NCI-H146 treated with DMSO at 0.1 percent for 48 hours (cell line): ENCODE measurements around the gene NPC1L1.

Source experiments
- DNase-seq: peaks from one replicate; lab custom pipeline; 2025; ENCODE audit not compliant: unreplicated experiment; lab: John Stamatoyannopoulos, UW

NPC1L1 gene

DNA sequence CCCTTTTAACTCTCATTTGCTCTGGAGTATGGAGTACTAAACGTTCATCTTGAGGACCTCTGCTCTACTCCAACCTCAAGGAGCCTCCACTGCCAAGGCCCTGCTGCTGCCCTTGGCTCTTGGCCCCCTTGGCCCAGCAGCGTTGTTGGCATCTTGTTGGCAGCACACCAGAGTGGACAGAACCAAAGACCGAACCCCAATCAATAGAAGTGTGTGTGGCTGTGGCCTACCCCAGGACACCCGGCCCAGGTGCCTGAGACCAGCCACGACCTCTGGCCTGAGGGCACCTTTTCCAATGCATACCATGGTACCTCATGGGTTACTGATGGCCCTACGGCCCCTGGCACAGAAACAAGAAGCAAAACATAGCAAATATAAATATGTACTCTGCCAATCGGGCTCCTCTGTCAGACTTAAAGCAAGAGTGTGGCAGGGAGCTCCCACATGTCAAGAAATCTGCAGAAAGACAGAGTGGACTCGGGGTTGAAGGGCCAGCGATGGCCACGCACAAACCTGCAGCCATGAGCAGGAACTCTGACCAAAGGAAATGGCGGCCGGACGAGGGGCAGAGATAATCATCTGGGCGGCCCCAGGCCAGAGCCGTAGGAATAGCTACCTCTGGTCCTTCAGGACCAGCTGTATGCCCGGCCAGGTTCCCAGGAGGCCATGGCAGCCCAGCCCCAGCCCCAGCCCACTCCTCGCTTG, 2.9 kb downstream of the NPC1L1 start:
- DNase-seq, result no peak

DNA sequence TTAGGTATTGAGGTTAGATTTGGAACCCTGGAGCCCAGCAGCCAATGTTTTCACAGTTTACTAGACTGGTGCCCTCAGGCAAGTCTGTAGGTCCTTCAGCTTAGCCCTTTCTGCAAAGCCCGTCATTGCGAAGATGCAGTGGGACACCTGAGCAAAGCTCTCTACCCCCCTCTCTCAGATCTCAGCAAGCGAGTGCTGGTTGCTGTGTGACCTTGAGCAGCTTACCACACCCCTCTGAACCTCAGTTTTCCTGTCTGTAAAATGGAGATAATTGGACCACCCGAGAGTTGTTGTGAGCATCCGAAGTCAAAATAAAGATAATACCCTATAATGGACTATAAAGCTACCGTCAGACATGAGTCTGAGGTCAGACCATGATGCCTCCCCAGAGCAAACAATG, 3.7 kb downstream of the NPC1L1 start:
- no peak for DNase-seq

DNA sequence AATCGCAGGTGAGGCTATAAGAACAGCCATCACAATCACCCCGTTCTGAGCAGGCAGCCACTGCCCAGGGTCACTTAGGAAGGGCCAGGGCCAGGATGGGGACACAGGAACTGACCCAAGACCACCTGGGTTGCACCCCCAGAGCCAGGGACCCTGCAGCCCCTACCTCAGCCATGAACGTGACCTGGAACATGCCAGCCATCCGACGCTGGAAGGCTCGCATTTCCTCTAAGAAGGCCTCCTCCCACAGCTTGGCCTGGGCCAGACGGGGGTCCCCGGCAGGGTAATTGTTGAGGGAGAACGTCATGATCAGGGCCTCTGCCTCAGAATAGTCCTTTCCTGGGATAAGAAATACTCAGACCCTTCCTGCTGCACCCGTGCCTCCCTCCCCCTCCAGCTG, 5.0 kb downstream of the NPC1L1 start:
- no peak for DNase-seq

DNA sequence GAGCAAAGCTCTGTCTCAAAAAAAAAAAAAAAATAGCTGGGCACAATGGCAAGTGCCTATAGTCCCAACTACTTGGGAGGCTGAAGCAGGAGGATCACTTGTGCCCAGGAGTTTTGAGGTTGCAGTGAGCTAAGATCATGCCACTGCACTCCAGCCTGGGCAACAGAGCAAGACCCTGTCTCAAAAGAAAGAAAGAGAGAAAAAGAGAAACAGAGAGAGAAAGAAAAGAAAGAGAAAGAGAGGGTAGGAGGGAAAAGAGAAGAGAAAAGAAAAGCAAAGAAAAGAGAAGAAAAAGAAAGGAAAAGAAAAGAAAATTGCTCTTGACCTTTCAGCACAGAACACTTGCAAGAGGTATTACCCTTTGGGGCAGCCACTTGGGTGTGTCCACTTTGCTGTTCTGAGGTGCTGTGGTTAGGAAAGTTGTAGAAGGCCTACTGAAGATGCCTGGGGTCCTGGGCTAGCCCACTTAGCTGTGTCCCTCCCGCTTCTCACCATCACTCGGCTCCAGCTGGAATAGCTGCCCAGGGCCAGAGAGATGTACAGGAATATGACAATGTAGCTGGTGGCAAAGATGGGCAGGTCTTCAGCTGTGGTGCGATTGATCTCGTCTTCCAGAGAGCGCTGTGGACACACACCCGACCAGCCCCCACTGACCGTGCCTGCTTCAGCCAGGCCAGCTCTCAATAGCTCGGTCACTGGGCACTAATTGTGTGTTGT, 5.6 kb downstream of the NPC1L1 start:
- no peak for DNase-seq

DNA sequence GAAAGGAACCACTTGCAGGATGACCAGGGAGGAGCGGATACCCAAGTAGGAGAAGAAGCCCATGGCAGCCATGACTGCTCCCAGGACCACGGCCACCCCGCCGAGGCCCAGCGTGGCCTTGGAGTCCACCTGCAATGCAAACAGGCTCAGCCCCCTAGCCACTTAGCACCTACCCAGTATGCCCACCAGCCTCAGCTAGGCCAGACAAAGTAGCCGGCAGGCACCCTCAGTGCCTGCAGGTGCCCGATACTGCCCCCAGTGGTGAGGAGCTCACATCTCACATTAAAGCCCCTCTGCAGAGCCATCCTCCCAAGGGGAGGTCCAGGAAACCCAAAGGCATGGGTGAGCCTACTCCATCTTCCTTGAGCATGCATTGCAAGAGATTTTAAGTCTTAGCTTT, 6.6 kb downstream of the NPC1L1 start:
- DNase-seq, result peak; percentile 46

DNA sequence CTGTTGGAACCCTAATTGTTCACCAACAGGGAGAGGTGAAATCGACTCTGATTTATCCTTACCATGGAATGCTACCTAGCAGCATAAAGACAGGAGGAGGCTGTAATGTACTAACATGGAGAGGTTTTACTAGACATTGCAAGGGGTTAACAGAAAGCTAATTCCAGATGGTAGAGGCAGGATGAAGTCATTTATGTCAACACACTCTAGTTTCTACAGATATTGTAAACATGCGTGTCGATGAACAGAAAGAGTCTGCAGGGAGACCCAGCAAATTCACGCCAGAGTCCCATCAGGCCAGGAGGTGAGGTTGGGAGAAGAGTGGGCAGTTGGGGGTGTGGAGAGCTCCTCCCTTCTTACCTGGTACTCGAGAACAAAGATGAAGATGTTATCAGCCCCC, 7.0 kb downstream of the NPC1L1 start:
- no peak for DNase-seq

DNA sequence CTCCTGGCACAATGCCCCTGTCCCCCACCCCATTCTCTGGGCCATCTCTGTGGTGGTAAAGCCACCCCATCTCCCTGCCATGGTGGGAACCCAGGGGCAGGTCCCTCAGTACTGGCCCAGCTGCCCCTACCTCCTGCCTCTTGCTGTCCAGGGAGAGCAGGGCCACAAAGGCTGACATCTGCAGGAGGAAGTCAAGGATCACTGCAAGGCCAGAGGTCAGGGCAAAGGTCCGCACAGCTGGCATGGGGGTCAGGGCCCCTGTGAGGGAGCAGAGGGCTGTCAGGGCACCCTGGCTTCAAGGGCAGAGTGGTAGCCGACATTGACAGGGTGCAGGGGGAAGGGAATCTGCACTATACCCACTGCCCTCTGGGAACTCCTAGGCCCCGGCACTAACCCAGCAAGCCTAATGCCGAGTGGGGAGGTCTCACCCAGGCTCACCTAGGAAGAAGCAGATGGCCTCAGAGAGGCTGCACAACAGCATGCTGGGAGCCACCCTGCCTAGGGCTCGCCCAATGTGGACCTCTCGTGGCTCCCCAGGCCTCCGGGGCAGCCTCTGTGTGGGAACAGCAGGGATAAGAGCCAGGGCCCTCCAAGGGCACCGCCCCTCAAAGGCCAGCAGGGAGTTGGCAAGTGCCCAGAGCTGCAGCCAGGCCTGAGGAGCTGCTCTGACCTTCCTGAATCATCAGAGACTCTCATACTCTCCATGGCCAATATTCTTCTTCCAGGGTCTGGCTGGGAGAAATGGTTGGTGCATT, 7.7 kb downstream of the NPC1L1 start:
- DNase-seq, result no peak

DNA sequence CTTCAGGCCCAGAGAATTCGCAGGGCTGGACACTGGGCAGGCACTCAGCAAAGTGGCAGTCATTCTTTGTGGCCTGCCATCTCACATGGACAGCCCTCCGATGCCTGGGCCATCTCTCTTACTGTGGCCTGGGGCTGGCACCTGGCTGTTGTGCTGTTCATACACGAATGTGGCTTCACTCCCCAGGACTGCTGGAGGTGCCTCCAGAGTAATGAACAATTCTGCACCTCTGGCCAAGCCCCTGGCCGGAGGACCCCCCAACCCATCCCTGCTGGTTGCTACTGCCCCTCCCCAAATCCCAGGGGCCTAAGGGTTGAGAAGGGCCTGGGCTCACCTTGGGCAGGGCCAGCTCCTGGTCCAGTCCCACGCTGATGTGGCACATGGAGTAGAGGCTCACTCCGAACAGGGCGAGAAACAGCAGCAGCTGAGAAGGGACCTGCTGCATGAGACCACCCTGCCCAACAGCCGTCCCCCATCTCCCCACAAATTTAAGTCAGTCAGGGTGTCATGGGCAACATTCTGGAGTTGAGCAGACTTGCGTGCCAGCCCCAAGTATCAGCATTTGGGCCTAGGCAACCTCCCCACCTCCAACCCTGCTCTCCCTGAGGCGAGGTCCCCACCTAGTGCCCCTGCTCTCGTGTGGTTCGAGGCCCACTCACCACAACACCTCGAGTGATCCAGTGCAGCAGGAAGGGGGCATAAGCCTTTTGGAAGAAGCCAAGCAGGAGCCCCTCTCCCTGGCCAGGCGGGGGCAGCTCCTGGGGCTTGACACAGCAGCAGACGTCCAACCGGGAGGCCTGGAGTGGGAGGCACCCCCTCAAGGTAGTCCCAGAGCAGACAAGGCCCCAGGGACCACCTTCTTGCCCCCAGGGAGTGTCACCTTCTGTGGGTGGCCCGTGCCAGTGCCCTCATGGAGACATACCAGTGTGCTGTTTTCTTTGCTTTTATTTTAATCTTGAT, 9.4 kb downstream of the NPC1L1 start:
- no peak for DNase-seq

DNA sequence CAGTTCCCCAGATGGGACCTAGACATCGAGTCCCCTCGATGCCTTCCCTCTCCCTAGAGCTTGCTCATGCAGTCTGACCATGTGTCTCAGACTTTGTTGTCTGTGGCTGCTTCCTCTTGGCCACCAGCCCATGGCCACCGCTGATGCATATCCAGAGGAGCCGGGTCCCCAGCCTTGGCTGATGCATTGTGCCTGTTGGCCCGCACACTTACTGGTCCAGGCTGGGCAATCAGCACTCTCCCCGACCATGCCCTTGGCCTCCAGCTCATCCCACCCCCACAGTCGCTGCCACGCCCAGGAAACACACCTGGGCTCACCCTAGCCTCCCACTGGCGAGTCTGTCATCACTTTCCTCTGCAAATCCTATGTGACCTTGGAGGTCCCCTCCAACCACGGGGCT, 10.1 kb downstream of the NPC1L1 start:
- no peak for DNase-seq

DNA sequence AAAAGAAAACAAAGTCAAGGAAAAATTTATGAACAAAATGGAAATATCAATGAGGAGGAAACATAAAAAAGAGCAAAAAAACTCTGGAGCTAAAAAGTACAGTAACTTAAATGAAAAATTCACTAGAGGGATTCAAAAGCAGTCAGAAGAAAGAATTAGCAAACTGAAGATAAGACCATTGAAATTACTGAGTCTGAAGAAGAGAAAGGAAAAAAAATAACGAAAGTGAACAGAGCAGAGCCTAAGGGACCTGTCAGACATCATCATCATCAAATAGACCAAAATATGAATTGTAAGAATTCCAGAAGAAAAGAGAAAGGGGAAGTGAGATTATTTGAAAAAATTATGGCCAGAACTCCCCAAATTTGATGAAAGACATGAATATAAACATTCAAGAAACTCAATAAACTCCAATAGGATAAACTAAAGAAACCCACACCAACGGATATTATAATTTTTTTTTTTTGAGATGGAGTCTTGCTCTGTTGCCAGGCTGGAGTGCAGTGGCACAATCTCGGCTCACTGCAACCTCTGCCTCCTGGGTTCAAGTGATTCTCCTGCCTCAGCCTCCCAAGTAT, 16.2 kb downstream of the NPC1L1 start:
- no peak for DNase-seq

DNA sequence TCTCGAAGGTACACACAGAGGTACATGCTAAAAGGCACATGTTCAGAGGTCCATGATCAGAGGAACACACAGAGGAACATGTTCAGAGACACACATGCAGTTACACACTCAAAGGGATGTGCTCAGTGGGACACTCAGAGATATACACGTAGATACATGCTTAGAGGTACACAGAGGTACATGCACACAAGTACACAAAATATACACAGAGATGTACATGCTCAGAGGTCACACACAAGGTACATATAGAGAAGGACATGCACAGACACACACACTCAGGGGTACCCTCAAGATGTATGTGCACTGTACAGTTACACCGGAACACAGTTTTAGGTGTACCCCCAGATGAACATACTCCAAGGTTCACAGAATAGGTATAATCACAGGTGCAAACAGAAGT, 18.8 kb downstream of the NPC1L1 start:
- no peak for DNase-seq

DNA sequence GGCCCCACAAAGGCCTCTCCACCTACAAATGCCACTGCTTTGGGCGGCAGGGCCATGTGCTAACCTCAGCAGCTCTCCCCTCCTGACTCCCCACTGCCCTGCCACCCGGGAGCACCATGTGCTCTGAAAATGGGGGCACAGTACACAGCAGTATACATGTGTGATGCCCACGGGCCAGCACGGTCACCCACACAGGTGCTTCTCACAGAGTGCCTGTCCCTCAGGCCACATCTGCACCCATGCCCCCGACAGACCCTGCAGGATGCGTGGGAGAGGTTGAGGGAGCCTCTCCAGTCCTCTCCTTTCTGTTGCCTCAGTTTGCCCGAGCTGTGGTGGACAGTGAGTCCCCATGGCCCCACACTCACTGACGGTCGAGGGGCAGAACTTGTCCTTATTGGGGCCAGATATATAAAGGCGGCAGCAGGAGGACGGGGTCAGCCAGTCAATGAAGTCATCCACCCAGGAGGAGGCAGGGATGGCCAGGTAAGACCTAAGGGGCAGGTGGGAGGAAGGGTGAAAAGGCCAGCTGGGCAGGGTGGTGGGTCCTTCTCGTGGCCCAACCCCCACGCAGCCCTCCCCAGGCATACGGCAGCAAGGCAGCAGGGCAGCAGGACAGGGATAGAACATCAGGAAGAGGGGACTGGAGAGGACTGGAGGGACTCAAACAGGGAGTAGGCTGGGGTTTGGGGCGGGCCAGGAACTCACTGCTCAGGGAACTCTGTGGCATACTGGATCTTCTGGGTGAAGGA, 19.6 kb downstream of the NPC1L1 start:
- no peak for DNase-seq

DNA sequence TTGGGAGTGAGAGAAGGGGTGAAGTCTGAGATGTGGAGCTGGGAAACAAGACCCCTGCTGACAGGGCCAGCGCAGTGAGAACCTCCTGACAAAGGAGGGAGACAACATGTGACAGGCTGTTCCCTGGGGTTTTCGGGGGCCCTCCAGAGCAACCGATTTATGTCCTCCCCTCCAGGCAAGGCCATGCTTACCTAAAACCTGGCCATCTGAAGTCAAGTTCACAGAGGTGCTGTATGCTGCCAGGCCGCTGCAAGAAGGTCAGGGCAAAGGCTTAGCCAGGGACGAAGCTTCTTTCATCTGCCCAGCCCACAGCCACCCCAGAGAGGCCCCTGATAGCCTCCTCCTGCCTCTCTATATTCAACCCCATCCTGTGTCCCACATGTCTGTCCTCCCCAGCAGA, 20.6 kb downstream of the NPC1L1 start:
- DNase-seq, result no peak

DNA sequence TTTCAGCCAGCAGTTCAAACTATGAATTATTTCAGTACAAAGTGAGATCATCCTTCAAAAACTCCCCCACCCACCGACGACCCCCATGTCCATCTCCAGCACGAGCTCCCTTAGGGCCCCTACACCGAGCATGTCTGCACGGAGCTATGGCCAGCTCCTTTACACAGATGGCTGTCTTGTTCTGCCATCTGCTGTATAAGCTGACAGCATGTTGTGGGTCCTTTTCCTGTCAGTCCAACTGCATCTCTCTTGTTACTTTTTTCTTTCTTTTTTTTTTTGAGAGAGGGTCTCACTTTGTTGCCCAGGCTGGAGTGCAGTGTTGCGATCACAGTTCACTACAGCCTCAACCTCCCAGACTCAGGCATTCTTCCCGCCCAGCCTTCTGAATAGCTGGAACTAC, 21.6 kb downstream of the NPC1L1 start:
- DNase-seq, result no peak

DNA sequence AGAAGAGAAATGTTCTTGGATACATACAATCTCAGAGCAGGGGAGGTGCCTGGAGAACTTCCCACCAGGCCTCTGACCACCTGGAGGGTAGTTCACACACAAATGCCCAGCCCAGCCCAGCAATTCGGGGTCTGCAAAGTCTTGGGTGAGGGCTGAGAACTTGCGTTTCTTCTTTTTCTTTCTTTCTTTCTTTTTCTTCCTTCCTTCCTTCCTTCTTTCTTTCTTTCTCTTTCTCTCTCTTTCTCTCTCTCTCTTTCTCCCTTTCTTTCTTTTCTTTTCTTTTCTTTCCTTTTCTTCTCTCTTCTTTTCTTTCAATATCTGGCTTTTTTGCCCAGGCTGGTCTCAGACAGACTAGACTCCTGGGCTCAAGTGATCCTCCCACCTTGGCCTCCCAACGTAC, 22.4 kb downstream of the NPC1L1 start:
- DNase-seq, result no peak

DNA sequence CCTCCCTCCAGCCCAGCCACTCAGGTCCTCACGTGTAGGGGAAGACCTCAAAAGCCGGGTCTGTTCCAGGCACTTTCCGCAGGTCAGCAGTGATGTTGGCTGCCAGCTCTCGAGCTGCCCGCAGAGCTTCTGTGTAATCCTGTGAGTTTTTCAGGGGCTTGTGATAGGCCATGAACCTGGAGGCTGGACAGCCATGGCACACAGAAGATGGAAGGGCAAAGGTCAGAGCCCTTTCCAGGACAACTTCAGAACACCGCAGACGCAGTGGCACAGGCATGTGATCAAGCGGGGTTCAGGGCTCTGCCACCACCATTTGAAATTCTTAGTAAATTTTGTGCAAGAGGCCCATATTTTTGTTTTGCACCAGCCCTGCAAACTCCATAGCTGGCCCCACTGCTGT, 24.0 kb downstream of the NPC1L1 start:
- no peak for DNase-seq

DNA sequence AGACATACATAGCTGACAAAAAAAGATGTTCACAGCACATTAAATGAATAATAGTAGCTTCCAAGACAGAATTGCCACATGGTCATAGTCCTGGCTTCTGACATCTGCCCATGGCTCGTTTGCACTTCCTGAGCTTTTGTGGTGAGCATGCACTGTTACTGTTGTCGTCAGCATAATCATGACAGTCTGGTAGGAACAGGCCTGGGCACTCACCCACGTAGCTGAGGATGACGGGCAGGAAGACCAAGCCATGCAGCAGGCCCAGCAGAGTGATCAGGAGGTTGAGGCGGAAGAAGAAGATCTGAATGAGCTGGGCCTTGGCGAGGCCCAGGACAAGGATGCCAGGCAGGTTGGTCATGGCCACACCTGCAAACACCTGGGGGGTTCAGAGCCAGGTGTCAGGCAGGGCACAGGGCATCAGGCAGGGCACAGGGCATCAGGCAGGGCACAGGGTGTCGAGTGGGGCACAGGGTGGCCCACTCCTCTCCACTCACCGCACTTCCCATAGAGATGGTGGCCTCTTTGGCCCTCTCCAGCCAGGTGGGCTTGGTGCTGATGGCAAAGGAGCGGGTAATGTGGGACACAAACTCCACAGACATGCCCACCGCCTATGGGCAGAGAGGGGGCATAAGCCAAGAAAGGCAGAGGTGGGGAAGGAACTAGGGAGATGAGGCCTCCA, 25.4 kb downstream of the NPC1L1 start:
- DNase-seq, result no peak

DNA sequence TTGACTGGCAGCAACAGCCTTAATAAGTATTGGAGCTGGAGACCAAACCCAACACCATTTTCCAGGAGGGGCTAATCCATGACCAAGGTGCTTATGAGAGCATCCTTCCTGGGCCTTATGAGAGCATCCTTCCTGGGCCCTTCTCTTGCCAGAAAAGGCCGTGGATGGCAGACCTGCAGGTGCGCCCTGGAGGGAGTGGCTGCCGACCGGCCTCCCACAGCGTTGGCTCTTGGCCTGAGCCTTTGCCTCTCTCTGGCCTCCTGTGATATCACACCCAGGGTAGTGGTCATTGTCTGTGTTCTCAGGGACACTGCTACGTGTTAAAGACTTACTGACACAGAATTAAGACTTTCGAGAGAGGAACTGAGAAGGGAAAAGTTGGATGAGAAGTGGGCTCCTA, 28.4 kb downstream of the NPC1L1 start:
- DNase-seq, result no peak

DNA sequence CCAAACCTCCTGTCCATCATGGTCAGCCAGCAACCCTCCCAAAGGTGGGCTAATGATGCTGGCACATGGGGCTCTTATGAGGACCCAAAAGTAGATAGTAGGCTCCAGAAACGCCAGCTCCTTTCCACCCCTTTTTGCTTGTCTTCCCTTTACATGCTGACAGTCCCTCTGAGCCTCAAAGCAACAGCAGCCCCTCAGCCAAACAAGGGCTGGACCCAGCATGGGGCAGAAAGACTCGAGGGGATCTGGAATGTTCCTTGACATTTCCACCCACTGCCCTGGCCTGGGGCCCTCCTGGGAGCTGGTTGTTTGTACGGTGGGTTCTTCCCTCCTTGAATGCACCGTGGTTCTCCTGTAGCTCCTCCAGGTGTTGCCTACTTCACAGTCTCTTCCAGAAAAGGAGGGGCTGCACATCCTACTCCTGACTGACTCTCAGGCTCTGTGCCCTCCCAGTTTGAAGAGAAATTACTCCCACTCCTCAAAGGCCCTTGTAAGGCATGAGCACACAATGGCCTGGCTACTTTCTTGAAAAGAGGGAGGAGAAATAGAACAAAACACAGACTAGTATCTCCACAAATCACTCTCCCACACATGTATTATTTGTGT, 29.2 kb downstream of the NPC1L1 start:
- DNase-seq, result no peak
